C4-2B (cell line): ENCODE results near the gene VN1R5.

ENCODE experiments used
- CTCF ChIP-seq: fragments of 450-650 bp; conservative IDR thresholded peaks from 2 replicates; pipeline ENCODE4 v1.5.1; 2017; ENCODE audit warnings: mild to moderate bottlenecking
- ZFX ChIP-seq: fragments of 450-650 bp; IDR thresholded peaks from 2 replicates; pipeline ENCODE4 v1.6.1; 2017

- TF ChIP-seq CTCF: no peak
- no peak for TF ChIP-seq ZFX
These were observed 36.1 kb downstream of the VN1R5 start for GRCh38 chr1:247291833-247292561.
